Left renal pelvis (tissue), 4 donors: ENCODE data around the gene LYZL2. TPM values are rescaled to one million over a fixed set of nuclear protein-coding genes. Genes with fewer than 3 reads are reported as not detected.

Experiments
- polyA plus RNA-seq, 4 donors: library from polyadenylated mRNA; unstranded; fragments of 120-200 nt; gene quantifications; one replicate each; pipeline ENCODE4 v1.2.1, GENCODE V29; 2013; ENCODE audit not compliant: insufficient read length in 4 of 4

The LYZL2 gene
- polyA plus RNA-seq, 4 donors: not detected

Other genes starting within 250 kb of the LYZL2 start
- 10 to 100 TPM in 1 of 4 donors, 1 to 10 TPM in 3; 7.5 to 14.8 (median 9.0) TPM for gene MAP3K8, start 195.6 kb downstream of the LYZL2 start, polyA plus RNA-seq